HG03039 (cell line): Measurements from ENCODE around the gene ITGAE.

Source experiments
- ATAC-seq: cut with Tn5 transposase; IDR thresholded peaks from one replicate; pipeline ENCODE4 v1.9.1; 2021; ENCODE audit warnings: mild to moderate bottlenecking, moderate library complexity; ENCODE audit not compliant: unreplicated experiment

ITGAE gene

DNA sequence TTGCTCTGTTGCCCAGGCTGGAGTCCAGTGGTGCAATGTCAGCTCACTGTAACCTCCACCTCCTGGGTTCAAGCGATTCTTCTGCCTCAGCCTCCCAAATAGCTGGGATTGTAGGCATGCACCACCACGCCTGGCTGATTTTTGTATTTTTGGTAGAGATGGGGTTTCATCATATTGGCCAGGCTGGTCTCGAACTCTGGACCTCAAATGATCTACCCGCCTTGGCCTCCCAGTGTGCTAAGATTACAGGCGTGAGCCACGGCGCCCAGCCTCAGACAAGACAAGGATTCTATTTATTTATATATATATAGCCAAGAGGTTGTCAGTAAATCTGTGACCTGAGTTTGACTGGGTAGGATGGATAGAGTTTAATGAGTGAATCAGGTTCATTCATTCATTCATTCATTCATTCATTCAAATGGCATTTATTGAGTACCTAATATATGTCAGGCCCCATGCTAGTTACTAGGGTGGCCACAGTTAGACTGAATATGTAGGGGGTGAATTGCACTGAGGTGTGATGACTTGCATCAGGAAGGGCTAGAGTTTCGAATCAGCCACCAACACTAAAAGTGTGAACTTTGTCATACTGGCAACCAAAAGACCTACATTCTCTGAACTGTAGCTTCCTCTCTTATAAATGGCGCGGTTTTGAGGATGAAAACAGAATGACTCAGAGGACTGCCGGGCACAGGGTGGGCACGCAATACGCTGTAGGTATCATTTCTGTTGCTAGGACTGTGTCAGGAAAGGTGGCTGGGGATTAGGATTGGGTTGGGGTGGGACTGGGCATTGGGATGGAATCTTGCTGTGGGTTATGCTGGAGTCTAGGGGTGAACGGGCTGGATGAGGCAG is 37.8 kb downstream of the ITGAE start:
- ATAC-seq, result peak; percentile 48

- no peak for ATAC-seq
Observed at GRCh38 chr17:3761918-3762380, 39.0 kb downstream of the ITGAE start.

DNA sequence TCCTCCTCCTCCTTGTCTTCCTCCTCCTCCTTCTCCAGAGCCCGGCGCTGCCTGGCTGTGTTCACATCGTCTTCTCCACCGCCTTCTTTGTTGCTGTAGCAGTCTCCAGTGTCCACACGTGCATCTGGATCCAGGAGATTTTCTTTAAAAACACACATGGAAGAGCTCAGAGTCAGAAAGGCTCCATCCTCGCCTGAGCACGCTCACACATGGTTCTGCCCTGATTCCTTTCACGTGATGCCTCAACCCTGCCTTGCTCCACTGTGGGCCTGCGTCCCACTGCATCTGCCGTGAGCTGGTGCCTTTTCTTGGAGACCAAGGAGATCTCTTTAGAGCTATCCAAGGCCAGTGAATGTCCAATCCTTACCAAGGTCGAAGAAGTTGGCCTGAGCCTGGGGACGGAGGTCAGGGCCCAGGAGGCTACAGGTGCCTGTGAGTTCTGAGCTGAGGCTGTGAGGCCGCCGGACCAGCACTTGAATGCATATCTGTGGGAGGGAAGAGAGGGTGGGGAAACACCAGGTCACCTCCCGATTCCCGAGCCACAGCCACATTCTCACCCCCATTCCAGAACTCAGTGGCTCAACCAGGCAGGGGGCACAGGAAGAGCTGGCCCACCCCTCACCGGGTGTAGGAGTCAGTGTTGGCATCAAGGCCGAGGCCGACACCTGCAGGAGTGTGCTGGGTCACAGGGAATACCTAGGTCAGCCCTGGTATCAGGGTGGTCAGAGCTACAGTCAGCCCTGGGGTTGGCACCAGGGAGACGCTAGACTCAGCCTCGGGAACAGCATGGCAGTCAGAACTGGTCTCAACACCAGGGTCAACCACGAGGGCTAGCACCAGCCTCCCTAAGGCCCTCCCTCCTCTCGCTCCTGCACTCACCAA is 39.7 kb downstream of the ITGAE start:
- no peak for ATAC-seq

GRCh38 chr17:3759597-3760216 is 41.3 kb downstream of the ITGAE start:
- ATAC-seq, result no peak

DNA sequence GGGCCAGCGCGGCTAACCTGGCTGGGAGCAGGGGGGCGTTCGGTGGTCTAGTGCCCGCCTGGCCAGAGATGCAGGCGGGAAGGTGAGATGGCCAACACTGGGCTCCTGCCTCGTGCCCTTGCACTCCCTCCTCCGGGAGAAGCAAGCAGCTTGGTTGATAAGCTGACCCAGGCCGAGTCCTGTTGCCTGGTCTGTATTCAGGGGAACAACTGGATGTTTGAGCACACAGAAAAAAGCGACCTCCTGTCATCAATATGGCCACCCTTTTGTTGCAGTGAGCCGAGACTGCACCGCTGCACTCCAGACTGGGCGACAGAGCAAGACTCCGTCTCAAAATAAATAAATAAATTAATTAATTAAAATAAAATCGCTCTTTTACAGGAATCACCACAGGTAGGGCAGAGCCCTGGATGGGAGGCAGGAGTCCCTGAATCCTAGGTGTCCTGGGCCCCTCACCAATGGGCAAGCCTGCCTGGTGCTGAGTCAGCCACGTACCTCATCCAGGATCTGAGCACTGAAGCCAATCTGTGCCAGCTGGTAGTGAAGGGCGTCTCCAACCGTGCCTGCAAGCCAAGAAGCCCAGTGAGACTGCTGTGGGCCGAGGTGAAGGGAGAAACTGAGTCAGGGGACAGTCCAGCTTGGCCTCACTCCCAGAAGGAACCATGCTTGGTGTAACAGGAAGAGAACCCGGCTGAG is 45.5 kb downstream of the ITGAE start:
- ATAC-seq, result no peak

- no peak for ATAC-seq
Observed at GRCh38 chr17:3754458-3755334, 46.3 kb downstream of the ITGAE start.

- no peak for ATAC-seq
Observed at GRCh38 chr17:3754066-3754457, 46.9 kb downstream of the ITGAE start.

GRCh38 chr17:3753624-3754023 is 47.4 kb downstream of the ITGAE start:
- ATAC-seq, result no peak

GRCh38 chr17:3751836-3752235 is 49.2 kb downstream of the ITGAE start:
- no peak for ATAC-seq

DNA sequence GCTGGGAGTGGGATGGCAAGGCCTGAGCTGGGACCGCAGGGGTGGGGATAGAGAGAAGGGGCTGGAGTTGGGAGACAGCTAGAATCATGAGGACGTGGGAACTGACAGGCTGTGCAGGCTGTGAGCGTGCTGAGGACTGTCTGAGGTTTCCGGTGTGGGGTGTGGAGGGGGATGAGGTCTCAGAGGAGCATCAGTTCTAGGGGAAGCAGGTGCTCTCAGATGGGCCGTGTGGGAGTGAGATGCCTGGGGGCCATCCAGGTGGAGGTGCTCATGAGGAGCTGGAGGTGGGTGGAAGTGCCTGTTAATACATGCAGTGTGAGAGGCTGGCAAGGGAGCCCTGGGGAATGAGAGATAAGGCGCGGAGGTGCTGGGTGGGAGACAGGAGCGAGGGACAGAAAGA is 50.1 kb downstream of the ITGAE start:
- no peak for ATAC-seq

- ATAC-seq, result no peak
Observed at GRCh38 chr17:3750296-3750695, 50.7 kb downstream of the ITGAE start.

DNA sequence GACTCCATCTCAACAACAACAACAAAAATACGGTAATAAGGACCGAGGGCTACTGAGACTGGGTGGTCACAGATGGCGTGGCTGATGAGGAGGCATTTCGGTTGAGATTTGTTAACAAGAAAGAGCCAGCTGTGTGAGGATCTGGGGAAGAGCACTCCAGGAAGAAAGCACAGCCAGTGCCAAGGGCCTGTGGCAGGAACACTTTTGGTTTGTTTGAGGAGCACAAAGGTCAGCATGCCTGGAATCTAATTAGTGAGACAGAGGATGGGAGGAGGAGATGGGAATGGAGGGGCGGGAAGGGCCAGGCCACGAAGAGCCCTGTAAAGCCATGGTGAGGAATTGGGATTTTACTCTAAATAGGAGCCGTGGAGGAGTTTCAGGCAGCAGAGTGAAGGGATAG is 52.4 kb downstream of the ITGAE start:
- ATAC-seq, result no peak

DNA sequence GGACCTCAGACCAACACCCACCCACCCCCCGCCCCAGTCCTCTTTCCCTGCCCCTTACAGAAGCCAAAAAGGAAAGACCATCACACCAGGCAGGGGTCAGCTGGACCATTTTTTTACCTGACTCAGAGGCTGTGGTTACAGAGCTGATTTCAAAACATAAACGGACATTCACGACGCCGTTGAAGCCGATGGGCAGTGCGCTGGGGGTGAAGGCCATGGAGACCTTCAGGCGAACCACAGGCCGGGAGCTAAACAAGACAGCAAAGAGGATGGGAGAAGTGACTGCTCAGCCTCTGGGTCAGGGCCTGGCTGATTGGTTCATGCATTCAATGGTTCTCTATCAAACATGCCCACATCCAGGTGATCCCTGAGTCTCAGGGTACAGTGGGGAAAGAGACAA is 53.2 kb downstream of the ITGAE start:
- ATAC-seq, result no peak

- no peak for ATAC-seq
Observed at GRCh38 chr17:3745071-3745470, 55.9 kb downstream of the ITGAE start.

DNA sequence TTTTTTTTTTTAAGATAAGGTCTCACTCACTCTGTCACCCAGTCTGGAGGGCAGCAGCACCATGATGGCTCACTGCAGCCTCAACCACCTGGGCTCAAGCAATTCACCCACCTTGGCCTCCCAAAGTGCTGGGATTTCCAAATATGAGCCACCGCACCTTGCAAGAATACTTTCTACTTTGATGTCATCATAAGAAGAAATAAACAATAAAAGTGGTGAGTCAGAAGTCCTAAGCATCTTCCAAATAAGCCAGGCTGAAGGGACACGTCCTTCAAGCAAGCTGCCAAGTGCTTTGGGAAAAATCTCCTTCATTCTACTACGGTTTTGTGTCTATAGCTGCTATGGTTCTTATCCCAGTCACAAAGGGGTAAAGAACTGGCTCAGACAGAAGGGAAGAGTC is 57.0 kb downstream of the ITGAE start:
- ATAC-seq, result no peak

DNA sequence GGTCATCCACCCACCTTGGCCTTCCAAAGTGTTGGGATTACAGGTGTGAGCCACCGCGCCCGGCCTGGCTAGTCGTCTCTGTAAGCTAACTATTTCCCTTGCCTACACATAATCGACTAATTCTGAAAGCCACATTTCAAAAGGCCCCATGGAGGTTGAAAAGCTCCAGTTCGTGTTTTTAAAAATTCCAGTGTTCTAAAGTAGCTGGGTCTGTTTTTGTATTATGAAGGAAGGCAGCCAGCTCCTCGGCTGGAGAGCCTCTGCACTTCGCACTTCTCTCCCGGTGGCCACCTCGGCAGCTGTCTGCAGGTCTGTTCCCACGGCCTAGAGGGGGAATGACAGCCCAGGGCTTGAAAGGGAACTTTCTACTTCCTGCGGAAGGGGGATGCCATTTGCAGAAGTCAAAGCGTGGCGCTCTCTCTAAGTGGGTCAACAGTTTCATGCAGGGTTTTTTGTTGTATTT is 60.3 kb downstream of the ITGAE start:
- no peak for ATAC-seq

- no peak for ATAC-seq
Observed at GRCh38 chr17:3739422-3740124, 61.4 kb downstream of the ITGAE start.

- ATAC-seq, result no peak
Observed at GRCh38 chr17:3738562-3739295, 62.3 kb downstream of the ITGAE start.
